HG02678 (cell line): Measurements from ENCODE around the gene KIF3B.
"Not testable (repeated sequence)": the region's sequence is repeated elsewhere in the genome, so short reads cannot be mapped to it uniquely, and the experiment has no call there.

Source experiments
- ATAC-seq: cut with Tn5 transposase; IDR thresholded peaks from one replicate; pipeline ENCODE4 v1.9.1; 2021; ENCODE audit warnings: mild to moderate bottlenecking, moderate library complexity; ENCODE audit not compliant: unreplicated experiment

The KIF3B gene

GRCh38 chr20:32382102-32382950 lies 104.9 kb downstream of the KIF3B start:
- ATAC-seq: no peak

- ATAC-seq: not testable (repeated sequence)
Measured at GRCh38 chr20:32383441-32383840, 106.0 kb downstream of the KIF3B start.
